Fibroblast of mammary gland (primary cell): ENCODE measurements around the gene GCC1.

Experiments
- DNase-seq: peaks from one replicate; pipeline ENCODE4 v3.0.0-alpha.2; 2010; ENCODE audit warnings: low read depth
- H3K4me3 ChIP-seq: 2 replicates; pipeline ENCODE4 v1.5.1; 2011; ENCODE audit warnings: low read depth, mild to moderate bottlenecking, low read length, moderate library complexity; ENCODE audit not compliant: control insufficient read depth
- CTCF ChIP-seq: conservative IDR thresholded peaks from 2 replicates; pipeline ENCODE4 v1.5.1; 2011; ENCODE audit warnings: low read depth, low read length, inconsistent platforms; ENCODE audit not compliant: control insufficient read depth, insufficient read depth

GCC1 gene

DNA sequence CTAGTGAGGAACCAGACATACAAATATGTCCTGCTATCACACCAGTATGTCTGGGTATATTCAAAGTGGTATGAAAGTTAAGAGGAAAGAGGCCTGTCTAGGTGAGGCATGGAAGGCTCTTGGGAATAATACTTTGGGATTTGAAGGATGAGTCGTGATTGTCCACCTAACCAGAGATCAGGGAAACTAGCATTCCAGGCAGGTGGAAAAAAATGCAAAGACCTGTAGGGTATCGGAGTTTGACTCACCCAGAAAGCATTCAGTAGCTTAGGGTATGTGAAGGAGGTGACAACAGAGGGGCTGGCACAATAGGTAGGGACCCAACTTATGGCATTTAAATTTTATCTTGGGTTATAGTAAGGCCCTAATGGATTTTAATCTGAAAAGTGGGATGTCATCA lies 950 bp upstream of the GCC1 start:
- no peak for TF ChIP-seq CTCF
- no peak overlapping the region for H3K4me3 ChIP-seq
- DNase-seq = no peak

- no peak for TF ChIP-seq CTCF
- no peak for DNase-seq
- peak overlapping the region; percentile 81 for H3K4me3 ChIP-seq
These were observed 750 bp downstream of the GCC1 start for GRCh38 chr7:127584648-127585043.

GRCh38 chr7:127582361-127582760 lies 3.0 kb downstream of the GCC1 start:
- no peak overlapping the region for H3K4me3 ChIP-seq
- DNase-seq = peak; percentile 63
- TF ChIP-seq CTCF = no peak

- H3K4me3 ChIP-seq = no peak overlapping the region
- TF ChIP-seq CTCF = no peak
- DNase-seq = no peak
These were observed 3.7 kb downstream of the GCC1 start for GRCh38 chr7:127581716-127582115.

DNA sequence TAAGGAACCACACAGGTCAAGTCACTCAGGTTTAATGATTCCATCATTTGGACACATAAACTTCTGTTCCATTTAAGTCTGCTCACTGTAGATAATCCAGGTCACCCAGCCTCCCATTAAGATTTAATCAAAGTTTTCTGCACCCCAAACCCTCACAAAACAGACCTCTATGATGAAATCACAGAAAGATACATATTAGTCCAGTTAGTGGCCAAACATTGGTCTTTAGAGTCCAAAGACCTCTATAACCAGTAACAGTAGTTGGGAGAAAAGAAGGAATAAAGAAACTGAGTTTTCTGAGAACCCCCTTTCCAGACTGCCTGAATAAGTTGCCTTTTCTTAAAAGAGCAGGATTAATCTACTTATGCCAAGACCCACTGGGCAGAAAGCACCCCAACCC lies 4.8 kb downstream of the GCC1 start:
- DNase-seq = no peak
- no peak overlapping the region for H3K4me3 ChIP-seq
- TF ChIP-seq CTCF = no peak

DNA sequence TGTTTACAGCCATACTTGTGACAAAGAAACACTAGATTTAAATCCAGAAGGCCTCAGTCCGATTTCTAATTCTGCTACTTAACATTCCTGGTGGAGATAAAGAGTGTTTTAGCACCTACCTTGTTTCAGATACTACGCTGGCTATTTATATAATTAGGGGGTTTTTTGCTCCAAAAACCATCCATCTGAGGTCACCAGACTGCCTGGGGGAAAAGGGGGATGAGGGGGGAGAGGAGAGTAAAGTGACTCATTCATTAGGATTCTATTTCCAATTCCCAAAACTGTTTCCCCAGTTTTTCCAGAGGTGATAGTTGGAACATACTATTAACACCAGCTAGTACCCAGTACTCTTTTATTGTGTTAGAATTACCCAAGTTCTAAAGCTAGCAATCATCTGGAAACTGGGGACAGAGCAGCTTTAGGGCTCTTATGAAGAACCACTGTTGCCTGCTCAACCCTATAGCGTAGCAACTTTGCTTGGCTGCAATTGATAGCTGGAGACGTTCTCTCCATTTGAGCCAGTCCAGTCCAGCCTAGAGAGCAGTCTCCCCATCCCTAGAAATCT lies 6.6 kb downstream of the GCC1 start:
- H3K4me3 ChIP-seq = no peak overlapping the region
- DNase-seq = peak; percentile 25
- no peak for TF ChIP-seq CTCF
